HG03469 (cell line): Measurements from ENCODE around the gene SSR1.

Experiments
- ATAC-seq: cut with Tn5 transposase; IDR thresholded peaks from one replicate; pipeline ENCODE4 v1.9.1; 2021; ENCODE audit warnings: mild to moderate bottlenecking, moderate library complexity, moderate number of reproducible peaks; ENCODE audit not compliant: unreplicated experiment

The SSR1 gene

DNA sequence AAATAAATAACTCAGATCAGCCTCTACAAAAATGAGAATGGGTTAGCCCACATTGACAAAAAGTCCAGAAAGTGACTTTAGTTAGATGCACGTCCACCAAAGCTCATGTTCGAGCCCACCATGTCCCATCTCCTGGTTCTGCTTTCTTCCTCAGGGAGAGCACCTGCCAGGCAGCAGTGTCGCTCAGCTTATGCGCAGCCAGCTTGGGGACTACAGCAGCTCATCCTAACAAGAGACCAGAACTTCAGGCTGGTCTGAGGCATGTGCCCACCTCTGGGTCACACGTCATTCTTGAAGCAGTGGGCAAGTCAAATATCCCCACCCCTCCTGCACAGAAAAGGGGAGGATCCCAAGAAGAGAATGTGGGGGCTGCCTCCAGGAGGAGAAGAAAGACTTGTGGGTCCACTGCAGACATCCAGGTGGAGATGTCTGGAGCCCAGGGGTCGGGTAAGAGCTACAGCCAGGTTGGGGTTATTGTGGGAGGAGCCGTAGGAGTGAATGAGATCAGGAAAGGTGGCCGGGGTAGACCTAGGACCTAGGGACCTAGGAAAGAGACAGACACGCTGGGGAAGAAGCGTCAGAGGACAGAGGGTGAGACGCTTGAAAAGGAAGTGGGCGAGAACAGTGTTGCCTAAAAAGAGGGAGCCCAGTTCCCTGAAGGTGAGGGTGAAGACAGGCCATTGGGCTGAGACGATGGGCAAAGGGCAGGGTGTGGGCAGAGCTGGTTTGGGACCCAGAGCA, 52.5 kb downstream of the SSR1 start:
- no peak for ATAC-seq

- ATAC-seq = no peak
These were observed 54.7 kb downstream of the SSR1 start for GRCh38 chr6:7258231-7258763.

DNA sequence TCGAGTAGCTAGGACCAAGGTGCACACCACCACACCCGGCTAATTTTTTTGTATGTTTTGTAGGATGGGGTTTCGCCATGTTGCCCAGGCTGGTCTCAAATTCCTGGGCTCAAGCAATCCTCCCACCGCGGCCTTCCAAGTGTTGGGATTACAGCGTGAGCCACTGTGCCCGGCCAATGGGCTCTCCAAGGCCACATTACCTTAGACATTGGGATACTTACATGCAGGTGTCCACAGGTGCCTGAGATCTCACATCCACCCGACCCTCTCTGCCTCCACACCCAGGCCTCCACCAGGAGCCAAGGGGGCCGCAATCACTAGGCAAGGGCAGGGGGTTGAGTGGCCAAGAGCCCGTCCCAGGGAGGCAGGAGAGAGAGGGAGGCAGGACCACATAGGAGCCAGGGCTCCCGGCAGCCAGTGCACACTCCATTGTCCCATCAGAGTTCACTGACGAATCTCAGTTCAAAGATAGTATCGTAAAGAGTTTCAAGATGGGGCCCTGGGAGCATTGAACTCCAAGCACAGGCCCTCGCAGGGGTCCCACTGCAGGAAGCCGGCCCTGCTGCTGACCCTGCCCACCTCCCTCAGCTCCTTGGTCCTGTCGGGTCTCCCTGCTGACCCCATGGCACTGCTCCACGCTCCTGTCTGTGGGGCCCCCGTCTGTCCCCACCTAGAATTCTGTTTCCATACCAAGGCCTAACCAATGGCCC, 55.3 kb downstream of the SSR1 start:
- no peak for ATAC-seq

GRCh38 chr6:7256785-7257184, 56.2 kb downstream of the SSR1 start:
- no peak for ATAC-seq

DNA sequence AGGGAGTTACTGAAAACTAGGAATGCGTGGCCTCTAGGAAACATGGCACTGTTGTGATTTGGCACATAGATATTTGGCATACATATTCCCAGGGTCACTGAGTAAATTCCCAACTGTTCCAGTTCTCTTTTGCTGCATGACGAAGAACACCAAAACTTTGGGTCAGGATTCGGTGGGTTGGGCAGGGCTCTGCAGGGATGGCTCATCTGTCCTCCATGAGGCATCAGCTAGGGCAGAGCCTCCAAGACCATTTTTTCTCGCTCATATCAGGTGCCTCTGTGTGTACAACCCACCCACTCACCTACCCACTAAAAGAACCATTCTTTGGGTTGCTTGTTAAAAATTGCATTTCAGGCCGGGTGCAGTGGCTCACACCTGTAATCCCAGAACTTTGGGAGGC, 57.1 kb downstream of the SSR1 start:
- no peak for ATAC-seq

DNA sequence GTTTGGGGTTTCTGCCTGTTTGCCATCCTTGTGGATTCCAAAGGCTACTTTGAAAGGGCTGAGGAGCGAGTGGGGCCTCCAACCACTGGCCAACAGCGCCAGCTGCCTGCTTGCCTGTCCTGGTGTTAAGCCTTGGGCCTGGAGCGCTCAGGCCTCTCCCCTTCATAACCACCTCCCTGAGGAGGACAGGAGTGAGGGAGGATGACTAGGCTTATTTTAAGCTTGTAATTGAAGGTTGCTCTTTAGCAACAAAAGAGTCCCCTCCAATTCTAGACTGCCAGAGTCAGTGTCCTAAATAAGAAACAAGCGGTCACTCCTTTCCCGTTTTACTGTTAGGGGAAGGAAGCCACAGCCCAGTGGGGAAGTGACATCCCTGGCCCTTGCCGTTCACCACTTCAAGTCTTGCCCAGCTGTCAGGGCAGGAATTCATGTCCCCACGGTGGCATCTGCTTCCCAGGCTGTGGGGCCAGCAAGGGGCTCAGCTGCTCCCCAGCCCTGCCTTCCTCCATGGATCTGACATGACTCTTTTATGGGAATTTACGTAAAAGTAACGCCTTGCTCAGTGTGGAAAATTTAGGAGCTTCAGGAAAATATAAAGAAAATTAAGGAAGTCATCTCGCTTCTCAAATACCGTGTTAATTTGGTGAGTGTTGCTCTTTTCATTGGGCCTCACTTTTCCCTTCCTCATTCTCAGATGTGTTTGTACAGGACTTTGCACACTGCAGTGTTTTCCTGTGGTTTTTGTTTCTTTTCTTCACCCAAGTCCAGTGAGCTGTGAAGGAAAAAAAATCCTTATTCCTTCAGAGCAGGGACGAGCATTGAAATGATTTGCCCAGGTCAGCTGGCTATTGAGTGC, 57.8 kb downstream of the SSR1 start:
- ATAC-seq = no peak

GRCh38 chr6:7252390-7252789, 60.6 kb downstream of the SSR1 start:
- ATAC-seq = no peak

- no peak for ATAC-seq
These were observed 61.2 kb downstream of the SSR1 start for GRCh38 chr6:7251646-7252260.

DNA sequence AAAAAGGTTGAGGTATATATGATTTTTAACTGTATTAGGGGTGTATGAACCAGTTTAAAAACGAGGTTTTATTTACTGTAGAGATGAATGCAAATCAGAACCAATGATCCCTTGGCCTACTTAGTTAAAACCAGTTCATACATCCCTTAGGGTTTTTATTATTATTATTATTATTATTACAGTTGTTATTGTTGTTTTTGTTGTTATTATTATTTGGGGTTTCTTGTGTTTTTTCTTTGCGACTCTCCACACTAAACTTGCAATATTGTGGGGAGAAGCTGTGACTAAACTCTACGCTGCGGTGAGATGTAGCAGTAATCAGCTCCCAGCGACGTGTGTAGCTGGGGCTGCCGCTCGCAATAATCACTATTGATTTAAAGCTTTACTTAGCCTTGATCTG, 62.2 kb downstream of the SSR1 start:
- ATAC-seq = no peak

DNA sequence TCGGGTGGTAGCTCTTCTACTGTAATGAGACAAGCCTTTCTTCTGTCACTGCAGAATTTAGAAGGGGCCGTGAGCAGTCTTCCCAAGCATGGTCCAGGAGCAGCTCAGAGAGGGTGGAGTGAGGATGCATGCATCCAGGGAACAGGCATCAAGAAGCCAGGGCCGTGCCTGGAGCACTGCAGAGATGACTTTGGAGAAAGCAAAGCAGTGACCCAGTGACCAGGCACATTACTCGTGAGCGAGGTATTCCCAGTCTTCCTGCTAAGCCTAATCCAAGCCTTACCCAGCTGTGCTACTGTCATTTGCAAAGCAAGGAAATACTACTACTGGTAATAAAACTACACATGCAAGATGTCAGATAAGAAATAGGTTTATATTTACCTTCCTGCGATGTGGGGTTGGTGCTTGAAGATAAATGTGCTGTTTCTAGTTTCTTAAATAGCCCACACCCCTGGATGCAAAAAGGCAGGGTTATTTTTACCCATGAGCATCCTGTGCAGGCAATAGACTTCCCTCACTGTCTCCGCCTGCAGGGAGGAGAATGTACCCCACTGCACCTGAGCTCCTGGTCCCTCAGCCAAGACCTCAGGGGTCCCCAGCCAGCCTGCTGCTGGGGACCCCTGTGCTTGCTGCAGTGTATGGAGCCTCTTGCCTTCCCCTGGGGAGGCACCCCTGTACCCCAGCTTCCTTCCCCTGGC, 62.9 kb downstream of the SSR1 start:
- ATAC-seq = no peak

GRCh38 chr6:7249391-7249790, 63.6 kb downstream of the SSR1 start:
- ATAC-seq = no peak

GRCh38 chr6:7247828-7248227, 65.2 kb downstream of the SSR1 start:
- ATAC-seq = no peak

GRCh38 chr6:7247179-7247456, 65.9 kb downstream of the SSR1 start:
- ATAC-seq = no peak

- ATAC-seq = no peak
These were observed 66.4 kb downstream of the SSR1 start for GRCh38 chr6:7246401-7247178.

GRCh38 chr6:7245668-7246393, 67.2 kb downstream of the SSR1 start:
- ATAC-seq = no peak

DNA sequence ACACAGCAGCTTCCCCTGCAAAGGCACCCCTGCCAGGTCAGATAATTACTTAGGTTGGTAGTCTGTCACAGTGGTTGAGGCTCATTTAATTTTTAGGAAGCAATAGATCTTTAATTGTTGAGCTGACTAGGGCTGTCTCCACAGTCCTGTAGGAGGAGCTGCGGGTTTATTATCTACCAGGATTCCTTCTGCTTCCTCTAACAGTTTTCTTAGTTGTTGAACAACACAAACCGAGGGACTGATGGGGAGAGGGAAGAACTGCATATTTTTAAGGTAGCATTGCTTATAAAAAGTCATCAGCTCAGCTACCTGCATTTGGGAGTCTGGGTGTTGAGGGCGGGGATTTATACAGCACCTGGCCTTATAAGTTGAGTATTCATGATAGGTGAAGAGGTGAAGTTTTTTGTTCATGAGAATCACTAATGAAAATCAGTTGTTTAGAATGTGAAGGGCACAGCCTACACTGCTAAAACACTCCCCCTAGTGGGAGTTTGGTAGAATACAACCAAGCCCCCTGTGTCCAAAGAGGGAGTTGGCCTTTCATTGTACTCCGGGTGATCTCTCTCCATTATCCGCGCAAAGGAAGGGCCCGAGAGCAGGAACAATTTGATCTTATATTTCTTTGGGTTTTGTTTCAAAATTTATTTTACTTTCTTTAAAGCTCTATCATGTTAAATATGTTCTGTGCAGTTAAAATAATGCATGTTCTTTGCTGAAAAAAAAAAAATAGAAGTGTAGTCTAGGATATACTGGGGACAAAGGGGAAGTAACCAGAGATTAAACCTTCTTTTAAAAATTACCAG, 69.6 kb downstream of the SSR1 start:
- ATAC-seq = no peak

- no peak for ATAC-seq
These were observed 70.2 kb downstream of the SSR1 start for GRCh38 chr6:7242835-7243178.
